RWPE1 (cell line): ENCODE data around the gene GPC5.
"Not testable (repeated sequence)": the region's sequence is repeated elsewhere in the genome, so short reads cannot be mapped to it uniquely, and the experiment has no call there.

ENCODE experiments used
- CTCF ChIA-PET: fragments of 350-600 bp; sonication (Branson Sonifier 250); formaldehyde crosslinking; extraction: SDS; loops from one replicate; lab custom pipeline; 2021; lab: Yijun Ruan, JAX
- POLR2A ChIA-PET: fragments of 400-600 bp; formaldehyde crosslinking; extraction: SDS; loops from one replicate; lab custom pipeline; 2020; ENCODE audit warnings: antibody characterized with exemption; ENCODE audit not compliant: low non-redundant PET; lab: Yijun Ruan, JAX
- DNase-seq: peaks from one replicate; pipeline ENCODE4 v3.0.0; 2012; ENCODE audit warnings: low spot score
- H3K27ac ChIP-seq: fragments of 450-650 bp; 2 replicates; pipeline ENCODE4 v1.5.1; 2017
- CTCF ChIP-seq: fragments of 450-650 bp; conservative IDR thresholded peaks from 2 replicates; pipeline ENCODE4 v1.5.1; 2017; ENCODE audit warnings: low read depth, mild to moderate bottlenecking

The GPC5 gene

DNA sequence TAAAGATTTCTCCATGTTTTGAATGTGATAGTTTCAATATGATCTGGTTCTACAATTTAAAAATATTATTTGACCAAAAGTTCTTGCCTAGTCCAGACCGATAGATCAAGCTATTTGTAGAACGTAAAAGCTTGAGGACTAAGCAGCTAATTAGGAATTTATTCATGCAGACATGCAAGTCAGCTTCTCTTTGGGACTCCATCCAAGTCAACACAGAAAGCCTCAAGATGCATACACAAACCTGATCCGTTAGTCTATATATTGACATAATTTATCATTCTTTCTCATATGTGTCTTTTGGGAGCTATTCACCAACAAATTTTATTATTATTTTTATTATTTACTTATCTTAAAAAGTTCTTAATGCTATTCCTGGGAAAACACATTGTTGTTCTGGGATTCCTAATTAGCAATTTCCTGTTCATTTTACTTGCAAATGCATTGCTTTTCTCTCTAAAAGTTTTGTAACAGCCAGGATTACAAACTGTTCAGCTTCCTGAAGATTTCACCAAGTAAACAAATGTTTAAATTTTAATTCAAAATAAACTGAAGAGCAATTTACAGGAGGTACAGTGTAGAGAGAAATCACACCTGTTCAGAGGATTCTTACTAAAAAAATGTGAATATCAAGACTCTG, 375.3 kb downstream of the GPC5 start:
- TF ChIP-seq CTCF = no peak
- no peak overlapping the region for H3K27ac ChIP-seq
- POLR2A ChIA-PET = no interaction called here
- DNase-seq = no peak
- CTCF ChIA-PET = no interaction called here

- no peak for TF ChIP-seq CTCF
- H3K27ac ChIP-seq = no peak overlapping the region
- DNase-seq = no peak
- CTCF ChIA-PET = no interaction called here
- POLR2A ChIA-PET = no interaction called here
These were observed 376.0 kb downstream of the GPC5 start for GRCh38 chr13:91774397-91774796.

GRCh38 chr13:91776611-91777193, 378.3 kb downstream of the GPC5 start:
- DNase-seq = no peak
- ChIA-PET POLR2A (no interaction called here), CTCF (no interaction called here)
- H3K27ac ChIP-seq = no peak overlapping the region
- TF ChIP-seq CTCF = no peak

DNA sequence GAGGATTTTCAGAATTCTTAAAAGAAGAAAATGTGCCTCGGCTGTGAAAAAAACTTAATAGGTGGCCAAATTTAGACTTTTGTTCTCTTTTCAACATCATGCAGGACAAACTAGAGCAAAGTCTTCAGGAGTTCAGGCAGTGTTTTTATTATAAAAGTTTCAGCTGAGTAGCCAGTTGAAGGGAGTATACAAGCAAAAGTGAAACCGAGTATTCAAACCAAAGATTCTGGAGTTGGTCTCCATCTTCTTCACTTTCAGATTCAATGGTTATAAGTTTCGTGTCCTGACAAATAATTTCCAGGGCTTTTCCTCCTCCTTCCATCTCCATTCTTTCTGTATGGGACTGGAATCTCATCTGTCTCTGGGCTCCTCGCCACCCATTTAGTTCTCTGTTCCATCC, 379.7 kb downstream of the GPC5 start:
- no peak for DNase-seq
- POLR2A ChIA-PET = no interaction called here
- CTCF ChIA-PET = no interaction called here
- no peak for TF ChIP-seq CTCF
- H3K27ac ChIP-seq = no peak overlapping the region

GRCh38 chr13:91781982-91782691, 383.7 kb downstream of the GPC5 start:
- CTCF ChIA-PET = interaction anchor here (0.7 kb wide), 1 partner anchor 1950 kb away, joined by 4 read pairs; no protein-coding TSS in a partner anchor
- DNase-seq, H3K27ac ChIP-seq, POLR2A ChIA-PET: not testable (repeated sequence)

GRCh38 chr13:91785431-91786119, 387.2 kb downstream of the GPC5 start:
- ChIA-PET CTCF (no interaction called here), POLR2A (no interaction called here)
- TF ChIP-seq CTCF = no peak
- no peak overlapping the region for H3K27ac ChIP-seq
- no peak for DNase-seq
